PC-9 (cell line): ENCODE results near the gene PICALM. TPM values are rescaled to one million over a fixed set of nuclear protein-coding genes. Genes with fewer than 3 reads are reported as not detected.

Source experiments
- BruUV-seq: library from RNA; stranded (reverse); fragments of 400-500 nt; replicated peaks from 2 replicates; lab custom pipeline; 2021; lab: Mats Ljungman, UMichigan
- CTCF ChIA-PET: fragments of 300-600 bp; sonication (Branson Sonifier 250); formaldehyde crosslinking; loops from one replicate; lab custom pipeline; 2022; ENCODE audit warnings: antibody characterized with exemption; lab: Charles Lee
- POLR2A ChIA-PET: fragments of 300-600 bp; sonication (Branson Sonifier 250); formaldehyde crosslinking; loops from one replicate; lab custom pipeline; 2022; ENCODE audit warnings: antibody characterized with exemption; ENCODE audit not compliant: unreplicated experiment; lab: Charles Lee
- DNase-seq, 2 experiments: peaks; one replicate each; pipeline versions ENCODE4 v3.0.0 to v3.0.0-alpha.2; 2015 to 2022; ENCODE audit warnings: mixed read lengths in 1 of 2
- H2AFZ ChIP-seq: fragments of 200-600 bp; sonication (generic); 2 replicates; pipeline ENCODE4 v1.8.1; 2017; ENCODE audit warnings: antibody characterized with exemption
- H3F3A ChIP-seq: fragments of 200-600 bp; sonication (generic); 2 replicates; pipeline ENCODE4 v1.8.1; 2017; ENCODE audit warnings: antibody characterized with exemption, mild to moderate bottlenecking, low read depth; ENCODE audit not compliant: insufficient read depth
- H3K27ac ChIP-seq: fragments of 200-600 bp; sonication (generic); 2 replicates; pipeline ENCODE4 v1.6.1; 2016; ENCODE audit warnings: mixed run types
- H3K27me3 ChIP-seq: fragments of 200-600 bp; sonication (generic); 2 replicates; pipeline ENCODE4 v1.6.1; 2016; ENCODE audit warnings: low read depth, mixed run types; ENCODE audit not compliant: insufficient read depth
- H3K36me3 ChIP-seq: fragments of 200-600 bp; sonication (generic); 2 replicates; pipeline ENCODE4 v1.6.1; 2016; ENCODE audit warnings: low read depth, mixed run types
- H3K4me1 ChIP-seq: fragments of 200-600 bp; sonication (generic); replicated peaks from 2 replicates; pipeline ENCODE4 v1.6.1; 2016; ENCODE audit warnings: mixed run types; ENCODE audit not compliant: insufficient read depth
- H3K4me2 ChIP-seq: fragments of 200-600 bp; sonication (generic); 2 replicates; pipeline ENCODE4 v1.6.1; 2017; ENCODE audit warnings: mixed run types
- H3K4me3 ChIP-seq: fragments of 200-600 bp; sonication (generic); 2 replicates; pipeline ENCODE4 v1.6.1; 2016; ENCODE audit warnings: mixed run types
- H3K79me2 ChIP-seq: fragments of 200-600 bp; sonication (generic); 2 replicates; pipeline ENCODE4 v1.6.1; 2017; ENCODE audit warnings: low read depth, mixed run types
- H3K9me2 ChIP-seq: fragments of 200-600 bp; sonication (generic); 2 replicates; pipeline ENCODE4 v1.8.1; 2017; ENCODE audit warnings: mild to moderate bottlenecking; ENCODE audit not compliant: insufficient read depth
- H3K9me3 ChIP-seq: fragments of 200-600 bp; sonication (generic); 2 replicates; pipeline ENCODE4 v1.8.1; 2016; ENCODE audit warnings: low read depth; ENCODE audit not compliant: insufficient read depth
- H4K20me1 ChIP-seq: fragments of 200-600 bp; sonication (generic); 2 replicates; pipeline ENCODE4 v1.8.1; 2017; ENCODE audit not compliant: insufficient read depth
- CTCF ChIP-seq: fragments of 200-600 bp; sonication (generic); conservative IDR thresholded peaks from 2 replicates; pipeline ENCODE4 v1.6.1; 2017; ENCODE audit warnings: mixed run types, antibody characterized with exemption, mild to moderate bottlenecking, moderate library complexity
- EZH2 ChIP-seq: fragments of 200-600 bp; sonication (generic); IDR thresholded peaks from 2 replicates; pipeline ENCODE4 v1.8.0; 2017; ENCODE audit warnings: antibody characterized with exemption, low read depth
- intact Hi-C: fragments of 100-400 bp; cut with micrococcal nuclease; formaldehyde crosslinking; loops from one replicate; pipeline ENCODE4 v1.10.0; 2022; ENCODE audit not compliant: unreplicated experiment
- total RNA-seq: library from RNA; stranded (reverse); gene quantifications from 2 replicates; pipeline ENCODE4 v1.2.3, GENCODE V29; 2021

PICALM gene
- total RNA-seq, 1 experiment from 2014 or later = 116 TPM

DNA sequence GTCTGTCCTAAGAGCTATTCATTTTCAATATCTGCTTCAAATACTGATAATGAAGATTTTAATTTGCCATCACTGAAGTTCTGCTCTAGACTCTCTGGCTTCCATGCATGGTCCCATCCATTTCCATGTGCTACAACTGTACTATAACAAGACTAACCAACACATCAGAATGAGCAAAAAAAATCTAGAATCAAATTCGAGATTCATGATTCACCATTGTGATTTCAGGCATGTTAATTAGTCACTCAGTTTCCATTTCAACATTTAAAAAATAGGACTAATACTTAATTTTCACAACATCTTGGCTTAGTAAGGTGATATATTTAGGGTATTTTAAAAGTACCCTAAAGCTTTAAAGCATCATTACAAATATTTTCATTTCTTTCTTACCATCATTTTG lies 22.8 kb downstream of the PICALM start:
- H3K36me3 ChIP-seq = 0 out of 2 replicates have a peak, but pooled peaks cover 5% of the 10 kb centered on the region
- TF ChIP-seq EZH2 (no peak), CTCF (no peak)
- ChIA-PET CTCF (no interaction called here), POLR2A (no interaction called here)
- no peak overlapping the region for H3K4me3 ChIP-seq
- H3K9me2 ChIP-seq = no peaks in the 10 kb centered on the region
- intact Hi-C loops = loop anchor here (10.0 kb wide), 1 partner anchor 239 kb away; no protein-coding TSS in a partner anchor
- DNase-seq = no peak
- no peak overlapping the region for H2AFZ ChIP-seq
- no peak overlapping the region for H3K27ac ChIP-seq
- H3K4me1 ChIP-seq = peaks cover 46% of the 10 kb centered on the region
- H3K79me2 ChIP-seq = peaks cover 100% of the 10 kb centered on the region
- H3K4me2 ChIP-seq = no peak overlapping the region
- H3K27me3 ChIP-seq = no peaks in the 10 kb centered on the region
- H4K20me1 ChIP-seq = peaks cover 47% of the 10 kb centered on the region
- peaks cover 4% of the 10 kb centered on the region; the same call in 1 of the 2 replicates for H3K9me3 ChIP-seq
- BruUV-seq = no TSS peak
- H3F3A ChIP-seq = peaks cover 54% of the 10 kb centered on the region

GRCh38 chr11:86043765-86044503 lies 24.9 kb downstream of the PICALM start:
- Histone ChIP-seq H3K27me3 (no peaks in the 10 kb centered on the region), H2AFZ (no peak overlapping the region), H3F3A (peaks cover 48% of the 10 kb centered on the region), H3K9me2 (no peaks in the 10 kb centered on the region), H3K36me3 (0 out of 2 replicates have a peak, but pooled peaks cover 5% of the 10 kb centered on the region), H3K27ac (peak overlapping the region; percentile 42), H3K4me3 (no peak overlapping the region), H4K20me1 (peaks cover 43% of the 10 kb centered on the region), H3K4me1 (peaks cover 46% of the 10 kb centered on the region), H3K9me3 (peaks cover 4% of the 10 kb centered on the region; the same call in 1 of the 2 replicates), H3K4me2 (no peak overlapping the region), H3K79me2 (peaks cover 100% of the 10 kb centered on the region)
- ChIA-PET POLR2A (no interaction called here), CTCF (no interaction called here)
- BruUV-seq = no TSS peak
- TF ChIP-seq EZH2 (no peak), CTCF (no peak)
- intact Hi-C loops = loop anchor here (10.0 kb wide), 1 partner anchor 241 kb away; no protein-coding TSS in a partner anchor
- no peak for DNase-seq

- intact Hi-C loops = loop anchor here (1.0 to 10.0 kb wide), 4 partner anchors 25 to 243 kb away; no protein-coding TSS in a partner anchor
- H2AFZ ChIP-seq = no peak overlapping the region
- peaks cover 34% of the 10 kb centered on the region for H3K4me1 ChIP-seq
- no peak overlapping the region for H3K27ac ChIP-seq
- H4K20me1 ChIP-seq = peaks cover 35% of the 10 kb centered on the region
- CTCF ChIA-PET = interaction anchor here (0.5 to 2.6 kb wide), 5 partner anchors 11 to 152 kb away, joined by 3 to 15 read pairs (median 5); partner anchors contain the start of gene PICALM
- H3K79me2 ChIP-seq = peaks cover 98% of the 10 kb centered on the region
- H3K27me3 ChIP-seq = no peaks in the 10 kb centered on the region
- TF ChIP-seq CTCF (peak; percentile 100), EZH2 (no peak)
- peak; percentile 55 to 79 for DNase-seq
- H3K4me2 ChIP-seq = peak overlapping the region; percentile 37
- BruUV-seq = no TSS peak
- H3K36me3 ChIP-seq = 0 out of 2 replicates have a peak, but pooled peaks cover 5% of the 10 kb centered on the region
- H3F3A ChIP-seq = peaks cover 30% of the 10 kb centered on the region
- no peaks in the 10 kb centered on the region for H3K9me2 ChIP-seq
- POLR2A ChIA-PET = interaction anchor here (0.6 kb wide), 2 partner anchors 89 to 151 kb away, joined by 5 to 25 read pairs; no protein-coding TSS in a partner anchor
- H3K9me3 ChIP-seq = peaks cover 4% of the 10 kb centered on the region; the same call in 1 of the 2 replicates
- H3K4me3 ChIP-seq = no peak overlapping the region
These were observed 26.9 kb downstream of the PICALM start for GRCh38 chr11:86041975-86042378.
